Gastrocnemius medialis (tissue), 4 donors: ENCODE measurements around the gene C19orf73.

Experiments
- POLR2A ChIP-seq, 2 donors: fragments of 450-650 bp; IDR thresholded peaks; one replicate each; pipeline ENCODE4 v1.6.1; 2017; ENCODE audit warnings: antibody characterized with exemption in 2 of 2, mild to moderate bottlenecking in 2 of 2, moderate library complexity in 2 of 2
- TF ChIP-seq, protein P1 (sequence below), 5 experiments: fragments of 450-650 bp in 3 of 5; fragments of 200-600 bp in 2 of 5; sonication (generic) in 2 of 5; IDR thresholded peaks in 4 of 5; conservative IDR thresholded peaks in 1 of 5; 1 replicate in 4 of 5; 2 replicates in 1 of 5; pipeline ENCODE4 v1.5.1; 2016 to 2019; ENCODE audit warnings: antibody characterized with exemption in 5 of 5, mild to moderate bottlenecking in 3 of 5, moderate library complexity in 3 of 5

DNA sequence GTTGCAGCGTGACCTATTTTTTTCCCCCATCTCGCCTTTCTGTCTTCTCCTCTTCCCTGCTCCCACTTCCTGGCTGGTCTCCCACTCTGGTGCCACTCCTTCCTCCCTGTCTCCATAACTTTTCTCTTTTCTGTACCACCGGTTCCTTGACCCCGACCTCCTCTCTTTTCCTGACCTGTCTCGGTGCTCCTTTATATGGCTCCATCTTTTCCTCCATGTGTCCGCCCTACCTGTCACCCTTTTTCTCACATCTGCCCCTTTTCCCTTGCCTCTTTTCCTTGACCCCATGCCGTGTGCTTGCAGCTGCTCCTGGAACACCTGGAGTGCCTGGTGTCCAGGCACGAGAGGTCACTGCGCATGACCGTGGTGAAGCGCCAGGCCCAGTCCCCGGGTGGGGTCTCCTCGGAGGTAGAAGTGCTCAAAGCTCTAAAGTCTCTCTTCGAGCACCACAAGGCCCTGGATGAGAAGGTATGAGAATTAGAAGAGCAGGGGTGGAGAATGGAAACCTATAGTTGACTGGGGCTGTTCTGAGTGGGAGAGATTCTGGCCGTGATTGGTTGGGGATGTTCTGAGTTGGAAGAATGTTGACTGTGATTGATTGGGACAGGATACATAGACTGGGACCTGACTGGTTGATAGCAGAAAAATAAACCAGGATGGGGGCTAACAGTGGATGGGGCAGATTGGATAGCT is 9.7 kb upstream of the C19orf73 start:
- no peak for TF ChIP-seq POLR2A (IDR thresholded peaks at IDR 0.05)
- TF ChIP-seq, protein P1, sequence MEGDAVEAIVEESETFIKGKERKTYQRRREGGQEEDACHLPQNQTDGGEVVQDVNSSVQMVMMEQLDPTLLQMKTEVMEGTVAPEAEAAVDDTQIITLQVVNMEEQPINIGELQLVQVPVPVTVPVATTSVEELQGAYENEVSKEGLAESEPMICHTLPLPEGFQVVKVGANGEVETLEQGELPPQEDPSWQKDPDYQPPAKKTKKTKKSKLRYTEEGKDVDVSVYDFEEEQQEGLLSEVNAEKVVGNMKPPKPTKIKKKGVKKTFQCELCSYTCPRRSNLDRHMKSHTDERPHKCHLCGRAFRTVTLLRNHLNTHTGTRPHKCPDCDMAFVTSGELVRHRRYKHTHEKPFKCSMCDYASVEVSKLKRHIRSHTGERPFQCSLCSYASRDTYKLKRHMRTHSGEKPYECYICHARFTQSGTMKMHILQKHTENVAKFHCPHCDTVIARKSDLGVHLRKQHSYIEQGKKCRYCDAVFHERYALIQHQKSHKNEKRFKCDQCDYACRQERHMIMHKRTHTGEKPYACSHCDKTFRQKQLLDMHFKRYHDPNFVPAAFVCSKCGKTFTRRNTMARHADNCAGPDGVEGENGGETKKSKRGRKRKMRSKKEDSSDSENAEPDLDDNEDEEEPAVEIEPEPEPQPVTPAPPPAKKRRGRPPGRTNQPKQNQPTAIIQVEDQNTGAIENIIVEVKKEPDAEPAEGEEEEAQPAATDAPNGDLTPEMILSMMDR (IDR thresholded peaks at IDR 0.05 in 4 of 5, conservative IDR thresholded peaks at IDR 0.05 in 1 of 5), result no peak
